Measurements from ENCODE around the gene ABCG4. TPM values are rescaled to one million over a fixed set of nuclear protein-coding genes. Genes with fewer than 3 reads are reported as not detected.
A peak's percentile ranks its signal among the peaks of the same experiment; 100 is the strongest.

The ABCG4 gene
- total and polyA plus RNA-seq, 2 experiments from 2014 or later: 2.4 to 3.2 TPM

GRCh38 chr11:119145551-119145950 lies 3.3 kb upstream of the ABCG4 start:
- no peaks in the 10 kb centered on the region for H3K9me3 ChIP-seq (ENCODE audit: low read depth)
- TF ChIP-seq, protein P1, sequence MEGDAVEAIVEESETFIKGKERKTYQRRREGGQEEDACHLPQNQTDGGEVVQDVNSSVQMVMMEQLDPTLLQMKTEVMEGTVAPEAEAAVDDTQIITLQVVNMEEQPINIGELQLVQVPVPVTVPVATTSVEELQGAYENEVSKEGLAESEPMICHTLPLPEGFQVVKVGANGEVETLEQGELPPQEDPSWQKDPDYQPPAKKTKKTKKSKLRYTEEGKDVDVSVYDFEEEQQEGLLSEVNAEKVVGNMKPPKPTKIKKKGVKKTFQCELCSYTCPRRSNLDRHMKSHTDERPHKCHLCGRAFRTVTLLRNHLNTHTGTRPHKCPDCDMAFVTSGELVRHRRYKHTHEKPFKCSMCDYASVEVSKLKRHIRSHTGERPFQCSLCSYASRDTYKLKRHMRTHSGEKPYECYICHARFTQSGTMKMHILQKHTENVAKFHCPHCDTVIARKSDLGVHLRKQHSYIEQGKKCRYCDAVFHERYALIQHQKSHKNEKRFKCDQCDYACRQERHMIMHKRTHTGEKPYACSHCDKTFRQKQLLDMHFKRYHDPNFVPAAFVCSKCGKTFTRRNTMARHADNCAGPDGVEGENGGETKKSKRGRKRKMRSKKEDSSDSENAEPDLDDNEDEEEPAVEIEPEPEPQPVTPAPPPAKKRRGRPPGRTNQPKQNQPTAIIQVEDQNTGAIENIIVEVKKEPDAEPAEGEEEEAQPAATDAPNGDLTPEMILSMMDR (IDR thresholded peaks at IDR 0.05; ENCODE audit: low read depth, low read length): no peak
- H3K4me3 ChIP-seq: no peak overlapping the region
- peaks cover 38% of the 10 kb centered on the region for H3K27me3 ChIP-seq
- DNase-seq (ENCODE audit: low read depth in 1 of 2, low spot score in 1 of 2): no peak
- no peaks in the 10 kb centered on the region for H3K4me1 ChIP-seq (ENCODE audit: low read depth)
- no peaks in the 10 kb centered on the region for H3K36me3 ChIP-seq
- H3K27ac ChIP-seq: no peak overlapping the region

DNA sequence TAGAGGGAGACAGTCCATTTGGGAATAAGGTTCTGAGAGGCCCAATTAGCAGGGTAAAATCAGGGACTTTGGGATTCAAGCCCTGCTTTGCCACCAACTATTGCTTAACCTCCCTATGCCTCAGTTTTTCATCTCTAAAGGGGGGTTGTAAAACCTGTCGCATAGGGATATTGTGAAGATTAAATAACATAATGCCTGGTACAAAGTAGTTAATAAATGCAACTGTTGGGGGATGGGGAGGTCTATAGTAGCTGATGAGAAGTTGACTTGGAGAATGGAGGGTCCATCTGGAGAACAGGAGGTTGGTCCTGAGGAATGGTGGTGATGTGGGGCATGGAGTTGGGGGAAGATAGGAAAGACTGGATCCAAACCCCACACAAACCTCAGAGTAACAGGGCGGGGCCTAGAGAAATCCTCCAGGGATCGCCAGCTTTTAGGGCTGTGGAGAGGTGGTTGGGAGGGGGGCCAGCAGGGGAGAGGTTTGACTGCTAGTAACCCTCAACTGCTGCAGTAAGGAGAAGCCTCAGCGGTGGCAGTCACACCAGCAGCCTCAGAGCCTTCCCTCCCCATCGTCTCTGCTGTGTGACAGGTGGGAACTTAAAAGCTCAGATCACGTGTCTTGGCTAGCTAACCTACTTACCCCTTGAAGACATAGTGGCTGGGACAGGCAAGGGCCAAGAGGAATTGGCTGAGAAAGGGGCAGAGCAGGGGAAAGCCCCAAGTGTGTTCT lies 1.1 kb upstream of the ABCG4 start:
- H3K36me3 ChIP-seq: no peaks in the 10 kb centered on the region
- H3K4me1 ChIP-seq (ENCODE audit: low read depth): no peaks in the 10 kb centered on the region
- peaks cover 49% of the 10 kb centered on the region for H3K27me3 ChIP-seq
- no peaks in the 10 kb centered on the region for H3K9me3 ChIP-seq (ENCODE audit: low read depth)
- DNase-seq (ENCODE audit: low read depth in 1 of 2, low spot score in 1 of 2): no peak
- H3K4me3 ChIP-seq: no peak overlapping the region
- H3K27ac ChIP-seq: no peak overlapping the region
- TF ChIP-seq, protein P1 (IDR thresholded peaks at IDR 0.05; ENCODE audit: low read depth, low read length): no peak

DNA sequence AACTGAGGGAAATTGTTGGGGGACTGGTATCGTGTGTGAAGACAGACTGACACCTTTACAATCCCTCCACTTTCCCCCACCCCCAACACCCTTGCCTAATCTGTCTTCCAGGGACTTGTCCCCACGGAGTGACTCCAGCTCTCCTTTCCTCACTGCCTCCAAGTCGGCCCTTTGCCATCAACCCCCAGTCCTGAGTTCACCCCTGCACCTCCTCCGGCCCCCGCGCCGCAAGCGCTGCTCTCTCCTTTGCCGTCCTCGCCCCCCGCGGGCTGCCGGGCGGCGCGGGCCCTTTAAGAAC lies 183 bp upstream of the ABCG4 start:
- Histone ChIP-seq H3K36me3 (no peaks in the 10 kb centered on the region), H3K27ac (no peak overlapping the region), H3K9me3 (ENCODE audit: low read depth) (no peaks in the 10 kb centered on the region), H3K4me3 (peak overlapping the region; percentile 45), H3K27me3 (peaks cover 49% of the 10 kb centered on the region), H3K4me1 (ENCODE audit: low read depth) (no peaks in the 10 kb centered on the region)
- TF ChIP-seq, protein P1 (IDR thresholded peaks at IDR 0.05; ENCODE audit: low read depth, low read length): no peak
- no peak for DNase-seq (ENCODE audit: low read depth in 1 of 2, low spot score in 1 of 2)

GRCh38 chr11:119149786-119150275 lies 979 bp downstream of the ABCG4 start:
- no peaks in the 10 kb centered on the region for H3K36me3 ChIP-seq
- no peaks in the 10 kb centered on the region for H3K9me3 ChIP-seq (ENCODE audit: low read depth)
- no peak for DNase-seq (ENCODE audit: low read depth in 1 of 2, low spot score in 1 of 2)
- TF ChIP-seq, protein P1 (IDR thresholded peaks at IDR 0.05; ENCODE audit: low read depth, low read length): no peak
- H3K4me3 ChIP-seq: peak overlapping the region; percentile 45
- H3K27ac ChIP-seq: no peak overlapping the region
- H3K4me1 ChIP-seq (ENCODE audit: low read depth): no peaks in the 10 kb centered on the region
- peaks cover 49% of the 10 kb centered on the region for H3K27me3 ChIP-seq

GRCh38 chr11:119152043-119152442 lies 3.2 kb downstream of the ABCG4 start:
- no peak for DNase-seq (ENCODE audit: low read depth in 1 of 2, low spot score in 1 of 2)
- H3K4me3 ChIP-seq: no peak overlapping the region
- no peaks in the 10 kb centered on the region for H3K4me1 ChIP-seq (ENCODE audit: low read depth)
- peaks cover 44% of the 10 kb centered on the region for H3K27me3 ChIP-seq
- TF ChIP-seq, protein P1 (IDR thresholded peaks at IDR 0.05; ENCODE audit: low read depth, low read length): no peak
- H3K27ac ChIP-seq: no peak overlapping the region
- no peaks in the 10 kb centered on the region for H3K9me3 ChIP-seq (ENCODE audit: low read depth)
- H3K36me3 ChIP-seq: no peaks in the 10 kb centered on the region
